HepG2 (cell line): Measurements from ENCODE around the gene C1orf159. TPM values are rescaled to one million over a fixed set of nuclear protein-coding genes. Genes with fewer than 3 reads are reported as not detected.

Experiments used
- ATF5 ChIP-seq: sonication (generic); formaldehyde crosslinking; IDR thresholded peaks from 2 replicates; pipeline ENCODE4 v1.4.0; 2020; ENCODE audit warnings: mild to moderate bottlenecking, low read depth, missing genetic modification reagents
- CBX5 ChIP-seq: sonication (generic); formaldehyde crosslinking; IDR thresholded peaks from 2 replicates; pipeline ENCODE4 v1.4.0; 2020; ENCODE audit warnings: missing genetic modification reagents, borderline replicate concordance
- DNMT1 ChIP-seq: sonication (generic); formaldehyde crosslinking; IDR thresholded peaks from 2 replicates; pipeline ENCODE4 v1.5.1; 2020; ENCODE audit warnings: mild to moderate bottlenecking, missing genetic modification reagents
- ETS1 ChIP-seq: sonication (generic); formaldehyde crosslinking; IDR thresholded peaks from 2 replicates; pipeline ENCODE4 v1.4.0; 2020; ENCODE audit warnings: missing genetic modification reagents
- HNRNPK ChIP-seq: fragments of 200-400 bp; formaldehyde crosslinking; IDR thresholded peaks from 2 replicates; pipeline ENCODE4 v1.6.1; 2018; ENCODE audit warnings: low read length, low read depth, moderate library complexity, mild to moderate bottlenecking; ENCODE audit not compliant: poor library complexity, severe bottlenecking
- MXI1 ChIP-seq: IDR thresholded peaks from 3 replicates; pipeline ENCODE4 v1.6.1; 2012; ENCODE audit warnings: low read depth, low read length, inconsistent platforms, borderline replicate concordance
- NFIB ChIP-seq: sonication (generic); formaldehyde crosslinking; IDR thresholded peaks from 2 replicates; pipeline ENCODE4 v1.9.0; 2021; ENCODE audit warnings: missing genetic modification reagents, mild to moderate bottlenecking, borderline replicate concordance
- PHF21A ChIP-seq: sonication (generic); formaldehyde crosslinking; IDR thresholded peaks from 2 replicates; pipeline ENCODE4 v1.5.0; 2020; ENCODE audit warnings: mild to moderate bottlenecking, missing genetic modification reagents
- SIX4 ChIP-seq: sonication (generic); formaldehyde crosslinking; IDR thresholded peaks from 2 replicates; pipeline ENCODE4 v1.4.0; 2020; ENCODE audit warnings: missing genetic modification reagents
- SMC3 ChIP-seq: IDR thresholded peaks from 2 replicates; pipeline ENCODE4 v1.6.1; 2011; ENCODE audit warnings: low read length, improper control_type of control experiment
- ZBTB39 ChIP-seq: sonication (generic); formaldehyde crosslinking; IDR thresholded peaks from 2 replicates; pipeline ENCODE4 v1.5.0; 2020; ENCODE audit warnings: missing genetic modification reagents
- ZC3H13 ChIP-seq: sonication (generic); formaldehyde crosslinking; IDR thresholded peaks from 2 replicates; pipeline ENCODE4 v1.8.1; 2023; ENCODE audit warnings: mild to moderate bottlenecking, missing genetic modification reagents, moderate library complexity
- ZFP62 ChIP-seq: sonication (generic); formaldehyde crosslinking; IDR thresholded peaks from 2 replicates; pipeline ENCODE4 v1.4.0; 2020; ENCODE audit warnings: missing genetic modification reagents
- ZNF17 ChIP-seq: sonication (generic); formaldehyde crosslinking; IDR thresholded peaks from 2 replicates; pipeline ENCODE4 v1.5.0; 2020; ENCODE audit warnings: mild to moderate bottlenecking, missing genetic modification reagents
- ZNF20 ChIP-seq: sonication (generic); formaldehyde crosslinking; IDR thresholded peaks from 2 replicates; pipeline ENCODE4 v1.4.0; 2020; ENCODE audit warnings: mild to moderate bottlenecking, moderate library complexity, missing genetic modification reagents
- ZNF414 ChIP-seq: sonication (generic); formaldehyde crosslinking; IDR thresholded peaks from 2 replicates; pipeline ENCODE4 v1.5.0; 2020; ENCODE audit warnings: missing genetic modification reagents
- ZNF552 ChIP-seq: sonication (generic); formaldehyde crosslinking; IDR thresholded peaks from 2 replicates; pipeline ENCODE4 v1.9.0; 2022; ENCODE audit warnings: missing genetic modification reagents, mild to moderate bottlenecking, borderline replicate concordance
- ZNF589 ChIP-seq: sonication (generic); formaldehyde crosslinking; conservative IDR thresholded peaks from 2 replicates; pipeline ENCODE4 v1.8.0; 2022; ENCODE audit warnings: mild to moderate bottlenecking, moderate library complexity, missing genetic modification reagents
- ZNF629 ChIP-seq: sonication (generic); formaldehyde crosslinking; conservative IDR thresholded peaks from 2 replicates; pipeline ENCODE4 v1.5.0; 2020; ENCODE audit warnings: missing genetic modification reagents
- ZNF687 ChIP-seq: sonication (generic); formaldehyde crosslinking; IDR thresholded peaks from 2 replicates; pipeline ENCODE4 v1.5.1; 2020; ENCODE audit warnings: mild to moderate bottlenecking, missing genetic modification reagents, moderate library complexity
- ZNF839 ChIP-seq: sonication (generic); formaldehyde crosslinking; IDR thresholded peaks from 2 replicates; pipeline ENCODE4 v1.4.0; 2020; ENCODE audit warnings: missing genetic modification reagents, mild to moderate bottlenecking, borderline replicate concordance
- polyA plus RNA-seq, 8 experiments: library from polyadenylated mRNA; depleted of rRNA in 3 of 8; stranded (reverse) in 7 of 8; unstranded in 1 of 8; fragments of >200 nt; fragmentation: Illumina TruSeq in 4 of 8; extraction: Trizol in 4 of 8; gene quantifications; 2 replicates each; pipeline versions ENCODE4 v1.2.1 to v1.2.3, GENCODE V29; 2011 to 2016; ENCODE audit warnings: low read depth in 4 of 8, missing spikeins in 1 of 8, mixed read lengths in 1 of 8; ENCODE audit not compliant: insufficient read depth in 1 of 8
- total RNA-seq, 5 experiments: library from RNA; depleted of rRNA; stranded (reverse); fragments of >200 nt; fragmentation: Illumina TruSeq; extraction: Trizol; gene quantifications; 2 replicates each; pipeline ENCODE4 v1.2.3, GENCODE V29; 2016; ENCODE audit warnings: low read depth in 1 of 5

Gene C1orf159
- total and polyA plus RNA-seq, 2 of the 13 experiments (the other 11 are each of a cell fraction or from before 2014, with no cell fraction given): 3.8 to 6.7 TPM

- TF ChIP-seq ETS1 (CRISPR knock-in tag) (no peak), PHF21A (no peak), ZNF589 (CRISPR knock-in tag) (no peak), ZNF629 (CRISPR knock-in tag) (0 out of 2 replicates have a peak, but pooled peaks have one; percentile 21), MXI1 (no peak; the same call in 2 of the 3 replicates), ZFP62 (no peak), ZNF414 (no peak), ATF5 (no peak), NFIB (CRISPR knock-in tag) (no peak), ZNF17 (CRISPR knock-in tag) (no peak), ZNF687 (CRISPR knock-in tag) (peak; percentile 73), ZNF552 (CRISPR knock-in tag) (no peak), HNRNPK (no peak), SIX4 (CRISPR knock-in tag) (no peak), DNMT1 (CRISPR knock-in tag) (no peak), ZNF839 (no peak), ZBTB39 (CRISPR knock-in tag) (no peak), CBX5 (peak; percentile 23; the same call in 1 of the 2 replicates), ZC3H13 (CRISPR knock-in tag) (no peak), ZNF20 (no peak), SMC3 (peak; percentile 65; the same call in 1 of the 2 replicates)
These were observed 6.4 kb upstream of the C1orf159 start (continued) for GRCh38 chr1:1122078-1122811.
